Natural killer cell (primary cell): ENCODE data around the gene CHAF1B. TPM values are rescaled to one million over a fixed set of nuclear protein-coding genes. Genes with fewer than 3 reads are reported as not detected.
A peak's percentile ranks its signal among the peaks of the same experiment; 100 is the strongest.
"Not testable (repeated sequence)": the region's sequence is repeated elsewhere in the genome, so short reads cannot be mapped to it uniquely, and the experiment has no call there.

Experiments
- ATAC-seq, 3 donors: fragments of 150-1000 bp in 2 of 3; fragments of 200-7000 bp in 1 of 3; cut with Tn5 transposase; 1 replicate in 1 of 3; 2 replicates in 2 of 3; pipeline ENCODE4 v1.10.0; 2021; ENCODE audit warnings: mild to moderate bottlenecking in 2 of 3, moderate library complexity in 2 of 3
- DNase-seq, 2 donors: peaks; one replicate each; pipeline versions ENCODE4 v3.0.0 to v3.0.0-alpha.2; 2013 to 2021; ENCODE audit warnings: mixed read lengths in 1 of 2
- H3K27ac ChIP-seq: one replicate; pipeline ENCODE4 v1.5.1; 2013; ENCODE audit warnings: mild to moderate bottlenecking, low read length
- H3K27me3 ChIP-seq: one replicate; pipeline ENCODE4 v1.6.1; 2013; ENCODE audit warnings: low read length; ENCODE audit not compliant: control insufficient read depth, insufficient read depth
- H3K36me3 ChIP-seq: one replicate; pipeline ENCODE4 v1.6.1; 2013; ENCODE audit warnings: low read length; ENCODE audit not compliant: control insufficient read depth, insufficient read depth
- H3K4me1 ChIP-seq: one replicate; pipeline ENCODE4 v1.6.1; 2013; ENCODE audit warnings: low read length; ENCODE audit not compliant: control insufficient read depth, insufficient read depth
- H3K4me3 ChIP-seq: one replicate; pipeline ENCODE4 v1.5.1; 2013; ENCODE audit warnings: low read length
- H3K9me3 ChIP-seq: one replicate; pipeline ENCODE4 v1.6.1; 2013; ENCODE audit warnings: low read length; ENCODE audit not compliant: control insufficient read depth, insufficient read depth
- H3K27ac Mint-ChIP-seq, 2 donors: one replicate each; pipeline ENCODE4 v1.8.0; 2022; ENCODE audit warnings: mild to moderate bottlenecking in 2 of 2, mixed read lengths in 2 of 2, moderate library complexity in 1 of 2
- H3K27me3 Mint-ChIP-seq, 2 donors: one replicate each; pipeline ENCODE4 v1.8.0; 2022; ENCODE audit warnings: low read depth in 2 of 2, mixed read lengths in 2 of 2
- H3K36me3 Mint-ChIP-seq: one replicate; pipeline ENCODE4 v1.8.0; 2022; ENCODE audit warnings: mixed read lengths
- H3K4me1 Mint-ChIP-seq, 2 donors: one replicate each; pipeline ENCODE4 v1.8.0; 2022; ENCODE audit warnings: mixed read lengths in 2 of 2
- H3K4me3 Mint-ChIP-seq: one replicate; pipeline ENCODE4 v1.8.0; 2022; ENCODE audit warnings: mild to moderate bottlenecking, moderate library complexity, mixed read lengths
- H3K9me3 Mint-ChIP-seq, 2 donors: one replicate each; pipeline ENCODE4 v1.8.0; 2022; ENCODE audit warnings: mixed read lengths in 2 of 2
- CTCF ChIP-seq: fragments of 200-600 bp; IDR thresholded peaks from one replicate; pipeline ENCODE4 v1.8.0; 2022; ENCODE audit warnings: antibody characterized with exemption
- WGBS: methylation state at CpG from one replicate; pipeline ENCODE4 v1.1.7; 2013; ENCODE audit warnings: missing lambda C conversion rate; ENCODE audit not compliant: insufficient coverage; 5-methylcytosine and 5-hydroxymethylcytosine counted together
- intact Hi-C: fragments of 100-400 bp; cut with micrococcal nuclease; formaldehyde crosslinking; loops from one replicate; pipeline ENCODE4 v1.14.2; 2022
- total RNA-seq, 4 donors: library from RNA; stranded (reverse); fragments of 120-200 nt in 1 of 4; gene quantifications; one replicate each; pipeline versions ENCODE4 v1.2.3 to v1.2.4, GENCODE V29; 2013 to 2022

The CHAF1B gene
- total RNA-seq, 3 donors from 2014 or later (not counting 1 experiment from before 2014, with no cell fraction given) = 7.6 to 7.9 (median 7.7) TPM

- Histone ChIP-seq H3K36me3 (no peaks in the 10 kb centered on the region), H3K27ac (no peak overlapping the region), H3K4me1 (peaks cover 12% of the 10 kb centered on the region), H3K9me3 (no peaks in the 10 kb centered on the region), H3K27me3 (no peaks in the 10 kb centered on the region), H3K4me3 (no peak overlapping the region)
- WGBS = 42% methylated on average over 7 of the region's 8 CpGs
- Mint-ChIP-seq H3K27ac (no peak overlapping the region), H3K9me3 (no peaks in the 10 kb centered on the region), H3K27me3 (no peaks in the 10 kb centered on the region), H3K4me3 (peak overlapping the region; percentile 40), H3K36me3 (no peaks in the 10 kb centered on the region), H3K4me1 (peaks cover 5% of the 10 kb centered on the region in 2 donors)
- no peak for TF ChIP-seq CTCF
- ATAC-seq (no peak), DNase-seq (no peak)
- intact Hi-C loops = loop anchor here (5.0 kb wide), 1 partner anchor 63 kb away; the partner anchor contains the start of gene MORC3
These were observed 333 bp upstream of the CHAF1B start for GRCh38 chr21:36384885-36385232.

- intact Hi-C loops = loop anchor here (5.0 kb wide), 1 partner anchor 64 kb away; the partner anchor contains the start of gene MORC3
- DNase-seq = no peak
- no peaks in the 10 kb centered on the region for H3K9me3 Mint-ChIP-seq
- no peaks in the 10 kb centered on the region for H3K27me3 ChIP-seq
- H3K27me3 Mint-ChIP-seq = no peaks in the 10 kb centered on the region
- no peaks in the 10 kb centered on the region for H3K36me3 ChIP-seq
- peak overlapping the region; percentile 28 for H3K4me3 ChIP-seq
- H3K4me3 Mint-ChIP-seq = peak overlapping the region; percentile 84
- no peak for ATAC-seq
- WGBS = 87% methylated on average over 21 of the region's 21 CpGs
- peaks cover 5% of the 10 kb centered on the region in 2 donors for H3K4me1 Mint-ChIP-seq
- TF ChIP-seq CTCF = no peak
- H3K27ac ChIP-seq = no peak overlapping the region
- peak overlapping the region in 1 of 2 donors; percentile 53 for H3K27ac Mint-ChIP-seq
- no peaks in the 10 kb centered on the region for H3K36me3 Mint-ChIP-seq
- H3K9me3 ChIP-seq = no peaks in the 10 kb centered on the region
- peaks cover 12% of the 10 kb centered on the region for H3K4me1 ChIP-seq
These were observed 945 bp downstream of the CHAF1B start for GRCh38 chr21:36386031-36386642.

- Mint-ChIP-seq H3K9me3 (no peaks in the 10 kb centered on the region), H3K27ac (no peak overlapping the region), H3K4me1 (peaks cover 5% of the 10 kb centered on the region in 2 donors), H3K36me3 (no peaks in the 10 kb centered on the region), H3K4me3 (peak overlapping the region; percentile 6), H3K27me3 (no peaks in the 10 kb centered on the region)
- no peak for TF ChIP-seq CTCF
- Histone ChIP-seq H3K4me3 (no peak overlapping the region), H3K36me3 (no peaks in the 10 kb centered on the region), H3K27me3 (no peaks in the 10 kb centered on the region), H3K4me1 (peaks cover 12% of the 10 kb centered on the region), H3K27ac (no peak overlapping the region), H3K9me3 (no peaks in the 10 kb centered on the region)
- no peak for ATAC-seq
- DNase-seq = no peak
- WGBS = 99% methylated on average over 6 of the region's 6 CpGs
- intact Hi-C loops = loop anchor here (5.0 kb wide), 1 partner anchor 66 kb away; the partner anchor contains the start of gene MORC3
These were observed 2.9 kb downstream of the CHAF1B start for GRCh38 chr21:36388096-36388495.

GRCh38 chr21:36388835-36389234, 3.6 kb downstream of the CHAF1B start:
- Mint-ChIP-seq H3K27ac (no peak overlapping the region), H3K36me3 (no peaks in the 10 kb centered on the region), H3K9me3 (no peaks in the 10 kb centered on the region), H3K4me1 (peaks cover 5% of the 10 kb centered on the region in 2 donors), H3K27me3 (no peaks in the 10 kb centered on the region), H3K4me3 (no peak overlapping the region)
- TF ChIP-seq CTCF = no peak
- DNase-seq (no peak), ATAC-seq (no peak)
- no peaks in the 10 kb centered on the region for H3K36me3 ChIP-seq
- no peaks in the 10 kb centered on the region for H3K27me3 ChIP-seq
- no peak overlapping the region for H3K27ac ChIP-seq
- no peak overlapping the region for H3K4me3 ChIP-seq
- 94% methylated on average over 10 of the region's 10 CpGs for WGBS
- peaks cover 12% of the 10 kb centered on the region for H3K4me1 ChIP-seq
- intact Hi-C loops = loop anchor here (5.0 kb wide), 1 partner anchor 67 kb away; the partner anchor contains the start of gene MORC3
- H3K9me3 ChIP-seq = no peaks in the 10 kb centered on the region

GRCh38 chr21:36391649-36392048, 6.5 kb downstream of the CHAF1B start:
- H3K36me3 ChIP-seq, ATAC-seq, H3K36me3 Mint-ChIP-seq, H3K9me3 Mint-ChIP-seq, H3K27me3 ChIP-seq, DNase-seq, H3K27me3 Mint-ChIP-seq, H3K27ac ChIP-seq, H3K4me3 ChIP-seq, H3K27ac Mint-ChIP-seq, intact Hi-C loops, H3K4me1 Mint-ChIP-seq, H3K9me3 ChIP-seq, H3K4me1 ChIP-seq, H3K4me3 Mint-ChIP-seq: not testable (repeated sequence)
- WGBS = 97% methylated on average over 5 of the region's 6 CpGs
